K562 (cell line): ENCODE data around the gene FRMD4A. TPM values are rescaled to one million over a fixed set of nuclear protein-coding genes. Genes with fewer than 3 reads are reported as not detected.

ENCODE experiments used
- NR2C1 ChIP-seq, 2 experiments: fragments of 450-650 bp; IDR thresholded peaks; 2 replicates each; pipeline ENCODE4 v1.6.1; 2017; ENCODE audit warnings: mild to moderate bottlenecking in 2 of 2, antibody characterized with exemption in 1 of 2, inconsistent platforms in 1 of 2, missing compliant biosample characterization in 1 of 2, missing genetic modification characterization in 1 of 2
- polyA plus RNA-seq, 8 experiments: library from polyadenylated mRNA; depleted of rRNA in 4 of 8; stranded (reverse) in 5 of 8; unstranded in 3 of 8; fragments of >200 nt; fragmentation: Nextera tagmentation in 2 of 8; fragmentation: Illumina TruSeq in 1 of 8; extraction: Ambion mirVana in 2 of 8; extraction: Trizol in 1 of 8; gene quantifications; 2 replicates each; pipeline versions ENCODE4 v1.2.1 to v1.2.3, GENCODE V29; 2011 to 2014; ENCODE audit warnings: inconsistent platforms in 1 of 8, missing spikeins in 1 of 8
- total RNA-seq, 7 experiments: library from RNA; depleted of rRNA in 6 of 7; stranded (reverse); fragments of >200 nt in 6 of 7; fragmentation: Illumina TruSeq in 2 of 7; extraction: Trizol in 2 of 7; gene quantifications; 2 replicates each; pipeline versions ENCODE4 v1.2.1 to v1.2.3, GENCODE V29; 2011 to 2021; ENCODE audit warnings: low replicate concordance in 1 of 7
- TF ChIP-seq, protein P1 (sequence below), 2 experiments: fragments of 450-650 bp; formaldehyde crosslinking in 1 of 2; IDR thresholded peaks; 2 replicates each; pipeline versions ENCODE4 v1.4.0 to v1.6.1; 2014 to 2020; ENCODE audit warnings: mild to moderate bottlenecking in 2 of 2, borderline replicate concordance in 1 of 2, low read depth in 1 of 2

The FRMD4A gene
- total and polyA plus RNA-seq, 9 of the 15 experiments (the other 6 are each of a cell fraction or from before 2014, with no cell fraction given): 0.80 to 5.2 (median 3.0) TPM

- TF ChIP-seq, protein P1, sequence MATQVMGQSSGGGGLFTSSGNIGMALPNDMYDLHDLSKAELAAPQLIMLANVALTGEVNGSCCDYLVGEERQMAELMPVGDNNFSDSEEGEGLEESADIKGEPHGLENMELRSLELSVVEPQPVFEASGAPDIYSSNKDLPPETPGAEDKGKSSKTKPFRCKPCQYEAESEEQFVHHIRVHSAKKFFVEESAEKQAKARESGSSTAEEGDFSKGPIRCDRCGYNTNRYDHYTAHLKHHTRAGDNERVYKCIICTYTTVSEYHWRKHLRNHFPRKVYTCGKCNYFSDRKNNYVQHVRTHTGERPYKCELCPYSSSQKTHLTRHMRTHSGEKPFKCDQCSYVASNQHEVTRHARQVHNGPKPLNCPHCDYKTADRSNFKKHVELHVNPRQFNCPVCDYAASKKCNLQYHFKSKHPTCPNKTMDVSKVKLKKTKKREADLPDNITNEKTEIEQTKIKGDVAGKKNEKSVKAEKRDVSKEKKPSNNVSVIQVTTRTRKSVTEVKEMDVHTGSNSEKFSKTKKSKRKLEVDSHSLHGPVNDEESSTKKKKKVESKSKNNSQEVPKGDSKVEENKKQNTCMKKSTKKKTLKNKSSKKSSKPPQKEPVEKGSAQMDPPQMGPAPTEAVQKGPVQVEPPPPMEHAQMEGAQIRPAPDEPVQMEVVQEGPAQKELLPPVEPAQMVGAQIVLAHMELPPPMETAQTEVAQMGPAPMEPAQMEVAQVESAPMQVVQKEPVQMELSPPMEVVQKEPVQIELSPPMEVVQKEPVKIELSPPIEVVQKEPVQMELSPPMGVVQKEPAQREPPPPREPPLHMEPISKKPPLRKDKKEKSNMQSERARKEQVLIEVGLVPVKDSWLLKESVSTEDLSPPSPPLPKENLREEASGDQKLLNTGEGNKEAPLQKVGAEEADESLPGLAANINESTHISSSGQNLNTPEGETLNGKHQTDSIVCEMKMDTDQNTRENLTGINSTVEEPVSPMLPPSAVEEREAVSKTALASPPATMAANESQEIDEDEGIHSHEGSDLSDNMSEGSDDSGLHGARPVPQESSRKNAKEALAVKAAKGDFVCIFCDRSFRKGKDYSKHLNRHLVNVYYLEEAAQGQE (IDR thresholded peaks at IDR 0.05; ENCODE audit: borderline replicate concordance): no peak
- TF ChIP-seq, protein P1 (CRISPR knock-in tag; IDR thresholded peaks at IDR 0.05; ENCODE audit: low read depth): no peak
- no peak for TF ChIP-seq NR2C1 (IDR thresholded peaks at IDR 0.05)
- no peak for TF ChIP-seq NR2C1 (tag; IDR thresholded peaks at IDR 0.05)
Measured at GRCh38 chr10:13719425-13719824, 611.3 kb downstream of the FRMD4A start (continued).
